HepG2 (cell line): ENCODE results near the gene MYO1C. TPM values are rescaled to one million over a fixed set of nuclear protein-coding genes. Genes with fewer than 3 reads are reported as not detected.

Experiments used
- ATAC-seq: fragments of 200-7000 bp; cut with Tn5 transposase; 3 replicates; pipeline ENCODE4 v1.9.1; 2020; ENCODE audit warnings: mild to moderate bottlenecking, moderate library complexity
- BruUV-seq: library from RNA; stranded (reverse); fragments of 400-500 nt; replicated peaks from 2 replicates; lab custom pipeline; 2021; lab: Mats Ljungman, UMichigan
- CTCF ChIA-PET: fragments of 300-600 bp; formaldehyde crosslinking; extraction: SDS; loops from one replicate; lab custom pipeline; 2021; ENCODE audit warnings: low total read pairs, inconsistent platforms, low intra/inter-chr PET ratio; lab: Yijun Ruan, JAX
- POLR2A ChIA-PET: fragments of 350-600 bp; sonication (Branson Sonifier 250); formaldehyde crosslinking; loops from one replicate; lab custom pipeline; 2020; ENCODE audit warnings: antibody characterized with exemption, inconsistent platforms; lab: Yijun Ruan, JAX
- DNase-seq: peaks from one replicate; pipeline ENCODE4 v3.0.0-alpha.2; 2015; ENCODE audit warnings: low spot score
- FAIRE-seq: peaks from 3 replicates; lab custom pipeline; 2011; peaks lifted over from hg19 to GRCh38; lab: Jason Lieb, UNC
- H2AFZ ChIP-seq: one replicate; pipeline ENCODE4 v1.6.1; 2011; ENCODE audit warnings: low read length, inconsistent platforms
- H3K27ac ChIP-seq: fragments of 300-600 bp; 3 replicates; pipeline ENCODE4 v1.8.0; 2011; ENCODE audit warnings: mixed run types, mild to moderate bottlenecking, mixed read lengths, low read length, inconsistent platforms; ENCODE audit not compliant: insufficient read depth; ENCODE audit errors: extremely low read length
- H3K27me3 ChIP-seq, 2 experiments: fragments of 200-600 bp in 1 of 2; 2 replicates in 1 of 2; 3 replicates in 1 of 2; pipeline versions ENCODE4 v1.6.0 to v1.8.0; 2011; ENCODE audit warnings: low read length in 2 of 2, mild to moderate bottlenecking in 2 of 2, moderate library complexity in 2 of 2, inconsistent platforms in 1 of 2; ENCODE audit not compliant: insufficient read depth in 2 of 2, control insufficient read depth in 1 of 2
- H3K36me3 ChIP-seq, 2 experiments: fragments of 200-600 bp in 1 of 2; replicated peaks in 1 of 2; 2 replicates in 1 of 2; 3 replicates in 1 of 2; pipeline versions ENCODE4 v1.5.1 to v1.8.0; 2011; ENCODE audit warnings: low read length in 2 of 2, inconsistent platforms in 1 of 2; ENCODE audit not compliant: insufficient read depth in 2 of 2, control insufficient read depth in 1 of 2
- H3K4me1 ChIP-seq: 2 replicates; pipeline ENCODE4 v1.5.1; 2012; ENCODE audit warnings: low read length, inconsistent platforms; ENCODE audit not compliant: insufficient read depth
- H3K4me2 ChIP-seq: 2 replicates; pipeline ENCODE4 v1.6.0; 2011; ENCODE audit warnings: low read depth, low read length, inconsistent platforms
- H3K4me3 ChIP-seq, 3 experiments: fragments of 200-600 bp in 1 of 3; sonication (generic), shearing (Covaris generic) in 1 of 3; replicated peaks in 1 of 3; 2 replicates each; pipeline ENCODE4 v1.5.1; 2011 to 2016; ENCODE audit warnings: low read length in 3 of 3, inconsistent platforms in 2 of 3, low read depth in 2 of 3, mild to moderate bottlenecking in 2 of 3, control low read depth in 1 of 3, mixed read lengths in 1 of 3; ENCODE audit not compliant: insufficient read depth in 1 of 3
- H3K79me2 ChIP-seq: one replicate; pipeline ENCODE4 v1.6.1; 2011; ENCODE audit warnings: low read length, inconsistent platforms; ENCODE audit not compliant: insufficient read depth
- H3K9ac ChIP-seq: 2 replicates; pipeline ENCODE4 v1.6.0; 2011; ENCODE audit warnings: mild to moderate bottlenecking, low read depth, low read length, inconsistent platforms; ENCODE audit not compliant: insufficient read depth
- H3K9me3 ChIP-seq: 2 replicates; pipeline ENCODE4 v1.5.1; 2012; ENCODE audit warnings: mild to moderate bottlenecking, low read length
- H4K20me1 ChIP-seq: 2 replicates; pipeline ENCODE4 v1.6.0; 2011; ENCODE audit warnings: inconsistent platforms, mild to moderate bottlenecking, low read length, moderate library complexity; ENCODE audit not compliant: insufficient read depth
- GATAD2A ChIP-seq: IDR thresholded peaks from 2 replicates; pipeline ENCODE4 v1.6.1; 2016
- HNRNPH1 ChIP-seq: fragments of 200-400 bp; formaldehyde crosslinking; optimal IDR thresholded peaks from 2 replicates; pipeline ENCODE3; 2017; ENCODE audit warnings: mild to moderate bottlenecking, low read depth, low read length
- HOXD1 ChIP-seq: sonication (generic); formaldehyde crosslinking; IDR thresholded peaks from 2 replicates; pipeline ENCODE4 v1.5.0; 2020; ENCODE audit warnings: missing genetic modification reagents
- KAT2B ChIP-seq: fragments of 150-350 bp; IDR thresholded peaks from 2 replicates; pipeline ENCODE4 v1.6.1; 2014; ENCODE audit warnings: low read depth, low read length, borderline replicate concordance
- KLF15 ChIP-seq: sonication (generic); formaldehyde crosslinking; IDR thresholded peaks from 2 replicates; pipeline ENCODE4 v1.8.1; 2023; ENCODE audit warnings: borderline replicate concordance, mild to moderate bottlenecking, inconsistent platforms, missing genetic modification reagents, mixed read lengths
- MED13 ChIP-seq: sonication (generic); formaldehyde crosslinking; IDR thresholded peaks from 2 replicates; pipeline ENCODE4 v1.5.0; 2020; ENCODE audit warnings: missing genetic modification reagents
- PLRG1 ChIP-seq: fragments of 450-650 bp; conservative IDR thresholded peaks from 2 replicates; pipeline ENCODE4 v1.6.1; 2016
- SP140L ChIP-seq: sonication (generic); formaldehyde crosslinking; IDR thresholded peaks from 2 replicates; pipeline ENCODE4 v1.4.0; 2020; ENCODE audit warnings: missing genetic modification reagents, borderline replicate concordance
- STAT5B ChIP-seq: sonication (generic); formaldehyde crosslinking; IDR thresholded peaks from 2 replicates; pipeline ENCODE4 v1.4.0; 2020; ENCODE audit warnings: missing genetic modification reagents
- TEF ChIP-seq: sonication (generic); formaldehyde crosslinking; IDR thresholded peaks from 2 replicates; pipeline ENCODE4 v1.5.0; 2020; ENCODE audit warnings: missing genetic modification reagents
- TOE1 ChIP-seq: sonication (generic); formaldehyde crosslinking; IDR thresholded peaks from 2 replicates; pipeline ENCODE4 v1.4.0; 2020; ENCODE audit warnings: mild to moderate bottlenecking, missing genetic modification reagents
- TRIM24 ChIP-seq: sonication (generic); formaldehyde crosslinking; IDR thresholded peaks from 2 replicates; pipeline ENCODE4 v1.8.0; 2022; ENCODE audit warnings: mild to moderate bottlenecking, missing genetic modification reagents
- ZBTB8A ChIP-seq: sonication (generic); formaldehyde crosslinking; IDR thresholded peaks from 2 replicates; pipeline ENCODE4 v1.4.0; 2020; ENCODE audit warnings: mild to moderate bottlenecking, low read depth, missing genetic modification reagents, borderline replicate concordance
- ZKSCAN5 ChIP-seq: sonication (generic); formaldehyde crosslinking; IDR thresholded peaks from 2 replicates; pipeline ENCODE4 v1.5.1; 2020; ENCODE audit warnings: mild to moderate bottlenecking, missing genetic modification reagents
- ZMYM4 ChIP-seq: sonication (generic); formaldehyde crosslinking; IDR thresholded peaks from 2 replicates; pipeline ENCODE4 v1.8.1; 2023; ENCODE audit warnings: mild to moderate bottlenecking, missing genetic modification reagents
- ZNF292 ChIP-seq: sonication (generic); formaldehyde crosslinking; IDR thresholded peaks from 2 replicates; pipeline ENCODE4 v1.8.1; 2022; ENCODE audit warnings: mild to moderate bottlenecking, low read depth, missing genetic modification reagents, borderline replicate concordance
- ZNF331 ChIP-seq: sonication (generic); formaldehyde crosslinking; IDR thresholded peaks from 2 replicates; pipeline ENCODE4 v1.4.0; 2020; ENCODE audit warnings: missing genetic modification reagents
- ZNF703 ChIP-seq: sonication (generic); formaldehyde crosslinking; IDR thresholded peaks from 2 replicates; pipeline ENCODE4 v1.5.1; 2020; ENCODE audit warnings: missing genetic modification reagents, mild to moderate bottlenecking, moderate library complexity, borderline replicate concordance
- WGBS: methylation state at CpG from one replicate; pipeline ENCODE4 v1.1.6; 2017; ENCODE audit warnings: low lambda C conversion rate; 5-methylcytosine and 5-hydroxymethylcytosine counted together
- in situ Hi-C: cut with HindIII; loops from 2 replicates; pipeline ENCODE4 v1.10.0; 2017; ENCODE audit warnings: low pct_unique_long_range_greater_than_20kb; ENCODE audit not compliant: extremely low pct_ligation_motif_present
- intact Hi-C: fragments of 100-400 bp; cut with micrococcal nuclease; formaldehyde crosslinking; loops from one replicate; pipeline ENCODE4 v1.10.0; 2022; ENCODE audit not compliant: unreplicated experiment
- polyA plus RNA-seq, 8 experiments: library from polyadenylated mRNA; depleted of rRNA in 3 of 8; stranded (reverse) in 7 of 8; unstranded in 1 of 8; fragments of >200 nt; fragmentation: Illumina TruSeq in 4 of 8; extraction: Trizol in 4 of 8; gene quantifications; 2 replicates each; pipeline versions ENCODE4 v1.2.1 to v1.2.3, GENCODE V29; 2011 to 2016; ENCODE audit warnings: low read depth in 4 of 8, missing spikeins in 1 of 8, mixed read lengths in 1 of 8; ENCODE audit not compliant: insufficient read depth in 1 of 8
- total RNA-seq, 5 experiments: library from RNA; depleted of rRNA; stranded (reverse); fragments of >200 nt; fragmentation: Illumina TruSeq; extraction: Trizol; gene quantifications; 2 replicates each; pipeline ENCODE4 v1.2.3, GENCODE V29; 2016; ENCODE audit warnings: low read depth in 1 of 5
- TF ChIP-seq, protein P1 (sequence below): sonication (generic); formaldehyde crosslinking; IDR thresholded peaks from 2 replicates; pipeline ENCODE4 v1.4.0; 2020; ENCODE audit warnings: mild to moderate bottlenecking, missing genetic modification reagents
- TF ChIP-seq, protein P2 (sequence below): IDR thresholded peaks from 2 replicates; pipeline ENCODE4 v1.6.1; 2016; ENCODE audit warnings: low read depth

MYO1C gene
- total and polyA plus RNA-seq, 2 of the 13 experiments (the other 11 are each of a cell fraction or from before 2014, with no cell fraction given) = 22.7 to 40.8 TPM

DNA sequence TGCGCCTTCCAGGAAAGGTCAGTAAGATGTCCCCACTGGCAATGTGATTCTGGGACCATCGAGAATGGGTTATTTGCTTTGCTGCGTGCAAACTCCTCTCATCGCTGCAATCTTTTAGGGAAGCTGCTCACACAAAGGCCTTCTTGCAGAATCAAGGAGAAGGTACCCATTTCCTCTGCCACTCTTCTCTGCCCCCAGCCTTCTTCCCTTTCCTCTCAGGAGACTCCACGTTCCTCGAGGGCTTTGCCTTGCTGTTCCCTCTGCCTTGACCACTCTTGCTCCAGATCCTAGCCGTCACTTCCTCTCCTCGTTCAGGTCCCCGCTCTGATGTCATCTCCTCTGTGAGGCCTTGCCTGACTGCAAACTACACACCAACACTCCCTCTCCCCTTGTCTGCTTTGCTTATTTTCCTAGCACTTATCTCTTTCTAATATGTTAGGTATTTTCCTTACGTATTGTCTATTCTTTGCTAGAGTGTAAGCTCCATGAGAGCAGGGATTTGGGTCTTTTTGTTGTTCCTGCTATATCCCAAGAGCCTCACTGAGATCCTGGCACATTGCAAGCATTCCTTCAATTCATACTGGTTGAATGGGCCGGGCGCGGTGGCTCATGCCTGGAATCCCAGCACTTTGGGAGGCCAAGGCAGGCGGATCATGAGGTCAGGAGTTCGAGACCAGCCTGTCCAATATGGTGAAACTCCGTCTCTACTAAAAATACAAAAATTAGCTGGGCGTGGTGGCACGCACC, 31.1 kb downstream of the MYO1C start:
- intact Hi-C loops = no loop called here
- H2AFZ ChIP-seq = no peak overlapping the region
- in situ Hi-C loops = no loop called here
- 92% methylated on average over 18 of the region's 18 CpGs for WGBS
- BruUV-seq = no TSS peak
- H3K79me2 ChIP-seq = no peaks in the 10 kb centered on the region
- TF ChIP-seq ZNF331 (CRISPR knock-in tag) = no peak
- no peak for TF ChIP-seq TOE1
- TF ChIP-seq ZBTB8A (CRISPR knock-in tag) = no peak
- TF ChIP-seq ZNF292 = no peak
- no peak for TF ChIP-seq GATAD2A (CRISPR knock-in tag)
- TF ChIP-seq HOXD1 = no peak
- no peak for TF ChIP-seq PLRG1
- TF ChIP-seq ZMYM4 (CRISPR knock-in tag) = no peak
- no peak for TF ChIP-seq KLF15 (CRISPR knock-in tag)
- TF ChIP-seq, protein P1, sequence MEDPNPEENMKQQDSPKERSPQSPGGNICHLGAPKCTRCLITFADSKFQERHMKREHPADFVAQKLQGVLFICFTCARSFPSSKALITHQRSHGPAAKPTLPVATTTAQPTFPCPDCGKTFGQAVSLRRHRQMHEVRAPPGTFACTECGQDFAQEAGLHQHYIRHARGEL = no peak
- TF ChIP-seq TEF = no peak
- TF ChIP-seq, protein P2, sequence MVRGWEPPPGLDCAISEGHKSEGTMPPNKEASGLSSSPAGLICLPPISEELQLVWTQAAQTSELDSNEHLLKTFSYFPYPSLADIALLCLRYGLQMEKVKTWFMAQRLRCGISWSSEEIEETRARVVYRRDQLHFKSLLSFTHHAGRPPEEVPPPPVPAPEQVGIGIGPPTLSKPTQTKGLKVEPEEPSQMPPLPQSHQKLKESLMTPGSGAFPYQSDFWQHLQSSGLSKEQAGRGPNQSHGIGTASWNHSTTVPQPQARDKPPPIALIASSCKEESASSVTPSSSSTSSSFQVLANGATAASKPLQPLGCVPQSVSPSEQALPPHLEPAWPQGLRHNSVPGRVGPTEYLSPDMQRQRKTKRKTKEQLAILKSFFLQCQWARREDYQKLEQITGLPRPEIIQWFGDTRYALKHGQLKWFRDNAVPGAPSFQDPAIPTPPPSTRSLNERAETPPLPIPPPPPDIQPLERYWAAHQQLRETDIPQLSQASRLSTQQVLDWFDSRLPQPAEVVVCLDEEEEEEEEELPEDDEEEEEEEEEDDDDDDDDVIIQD = no peak
- no peak for TF ChIP-seq SP140L (CRISPR knock-in tag)
- no peak for TF ChIP-seq STAT5B (CRISPR knock-in tag)
- no peak for TF ChIP-seq KAT2B
- TF ChIP-seq ZNF703 = no peak
- no peak for TF ChIP-seq HNRNPH1
- TF ChIP-seq MED13 (CRISPR knock-in tag) = no peak
- no peak for TF ChIP-seq TRIM24 (CRISPR knock-in tag)
- TF ChIP-seq ZKSCAN5 (CRISPR knock-in tag) = no peak
- ATAC-seq = no peak
- DNase-seq = no peak
- no peak overlapping the region for H3K9ac ChIP-seq
- no peak overlapping the region for H3K4me3 ChIP-seq
- H3K36me3 ChIP-seq = peaks cover 0 to 3% of the 10 kb centered on the region in 2 experiments; a peak in 1 of 5 replicates
- H3K9me3 ChIP-seq = no peaks in the 10 kb centered on the region
- no peak overlapping the region for H3K4me2 ChIP-seq
- peaks cover 20% of the 10 kb centered on the region for H3K4me1 ChIP-seq
- no peak overlapping the region for H3K27ac ChIP-seq
- POLR2A ChIA-PET = no interaction called here
- H4K20me1 ChIP-seq = no peaks in the 10 kb centered on the region
- H3K27me3 ChIP-seq = no peaks in the 10 kb centered on the region; a peak in 1 of 5 replicates
- CTCF ChIA-PET = no interaction called here
- no peak for FAIRE-seq
